K562 (cell line): Measurements from ENCODE around the gene ZBTB26. TPM values are rescaled to one million over a fixed set of nuclear protein-coding genes. Genes with fewer than 3 reads are reported as not detected.

Source experiments
- BRD9 ChIP-seq: fragments of 450-650 bp; IDR thresholded peaks from 2 replicates; pipeline ENCODE4 v1.6.1; 2018; ENCODE audit warnings: low read depth; ENCODE audit not compliant: partially characterized antibody
- COPS2 ChIP-seq: fragments of 450-650 bp; conservative IDR thresholded peaks from 2 replicates; pipeline ENCODE4 v1.6.1; 2016; ENCODE audit warnings: mild to moderate bottlenecking, moderate library complexity
- CSDE1 ChIP-seq, 2 experiments: fragments of 450-650 bp; IDR thresholded peaks; 2 replicates each; pipeline ENCODE4 v1.6.1; 2016; ENCODE audit warnings: mild to moderate bottlenecking in 1 of 2
- DPF2 ChIP-seq: fragments of 450-650 bp; IDR thresholded peaks from 2 replicates; pipeline ENCODE4 v1.6.1; 2016
- LCOR ChIP-seq: sonication (generic); formaldehyde crosslinking; IDR thresholded peaks from 2 replicates; pipeline ENCODE4 v1.8.0; 2022; ENCODE audit warnings: mild to moderate bottlenecking, missing genetic modification reagents
- NFATC3 ChIP-seq: fragments of 450-650 bp; IDR thresholded peaks from 2 replicates; pipeline ENCODE4 v1.6.1; 2017; ENCODE audit warnings: mild to moderate bottlenecking
- NFE2 ChIP-seq: IDR thresholded peaks from 2 replicates; pipeline ENCODE4 v1.6.1; 2014; ENCODE audit warnings: antibody characterized with exemption, low read depth
- POLR3G ChIP-seq: IDR thresholded peaks from 2 replicates; pipeline ENCODE4 v1.6.1; 2011; ENCODE audit not compliant: insufficient read length, insufficient replicate concordance; ENCODE audit errors: extremely low read depth
- PTTG1 ChIP-seq: fragments of 450-650 bp; IDR thresholded peaks from 2 replicates; pipeline ENCODE4 v1.6.1; 2016; ENCODE audit warnings: low read depth, mild to moderate bottlenecking, missing genetic modification characterization, missing compliant biosample characterization
- SMAD2 ChIP-seq: fragments of 150-350 bp; IDR thresholded peaks from 2 replicates; pipeline ENCODE4 v1.6.1; 2014; ENCODE audit warnings: low read depth, mild to moderate bottlenecking, low read length
- SRSF1 ChIP-seq: fragments of 200-400 bp; formaldehyde crosslinking; IDR thresholded peaks from 2 replicates; pipeline ENCODE4 v1.6.1; 2017; ENCODE audit warnings: mild to moderate bottlenecking, low read depth, low read length, moderate library complexity
- TGIF2 ChIP-seq: sonication (generic); formaldehyde crosslinking; IDR thresholded peaks from 2 replicates; pipeline ENCODE4 v1.8.1; 2022; ENCODE audit warnings: mild to moderate bottlenecking, missing genetic modification reagents, moderate library complexity
- ZNF384 ChIP-seq: IDR thresholded peaks from 2 replicates; pipeline ENCODE4 v1.6.1; 2012; ENCODE audit warnings: low read depth, low read length, improper control_type of control experiment
- polyA plus RNA-seq, 8 experiments: library from polyadenylated mRNA; depleted of rRNA in 4 of 8; stranded (reverse) in 5 of 8; unstranded in 3 of 8; fragments of >200 nt; fragmentation: Nextera tagmentation in 2 of 8; fragmentation: Illumina TruSeq in 1 of 8; extraction: Ambion mirVana in 2 of 8; extraction: Trizol in 1 of 8; gene quantifications; 2 replicates each; pipeline versions ENCODE4 v1.2.1 to v1.2.3, GENCODE V29; 2011 to 2014; ENCODE audit warnings: inconsistent platforms in 1 of 8, missing spikeins in 1 of 8
- total RNA-seq, 7 experiments: library from RNA; depleted of rRNA in 6 of 7; stranded (reverse); fragments of >200 nt in 6 of 7; fragmentation: Illumina TruSeq in 2 of 7; extraction: Trizol in 2 of 7; gene quantifications; 2 replicates each; pipeline versions ENCODE4 v1.2.1 to v1.2.3, GENCODE V29; 2011 to 2021; ENCODE audit warnings: low replicate concordance in 1 of 7
- TF ChIP-seq, protein P1 (sequence below): conservative IDR thresholded peaks from 2 replicates; pipeline ENCODE4 v1.6.1; 2011; ENCODE audit warnings: low read depth, mild to moderate bottlenecking, low read length; ENCODE audit not compliant: control insufficient read depth
- TF ChIP-seq, protein P2 (sequence below): sonication (generic); formaldehyde crosslinking; IDR thresholded peaks from 2 replicates; pipeline ENCODE4 v1.8.0; 2022; ENCODE audit warnings: mild to moderate bottlenecking, low read depth, missing genetic modification reagents
- TF ChIP-seq, protein P3 (sequence below): fragments of 250-450 bp; sonication (Bioruptor Pico); IDR thresholded peaks from 2 replicates; pipeline ENCODE4 v1.8.0; 2022; ENCODE audit warnings: inconsistent platforms
- TF ChIP-seq, protein P4 (sequence below): sonication (generic); formaldehyde crosslinking; IDR thresholded peaks from 2 replicates; pipeline ENCODE4 v1.8.0; 2023; ENCODE audit warnings: mild to moderate bottlenecking, missing genetic modification reagents
- TF ChIP-seq, protein P5 (sequence below): fragments of 450-650 bp; formaldehyde crosslinking; IDR thresholded peaks from 2 replicates; pipeline ENCODE4 v1.4.0; 2020; ENCODE audit warnings: mild to moderate bottlenecking, moderate library complexity

ZBTB26 gene
- total and polyA plus RNA-seq, 9 of the 15 experiments (the other 6 are each of a cell fraction or from before 2014, with no cell fraction given), result 2.4 to 20.7 (median 5.0) TPM

DNA sequence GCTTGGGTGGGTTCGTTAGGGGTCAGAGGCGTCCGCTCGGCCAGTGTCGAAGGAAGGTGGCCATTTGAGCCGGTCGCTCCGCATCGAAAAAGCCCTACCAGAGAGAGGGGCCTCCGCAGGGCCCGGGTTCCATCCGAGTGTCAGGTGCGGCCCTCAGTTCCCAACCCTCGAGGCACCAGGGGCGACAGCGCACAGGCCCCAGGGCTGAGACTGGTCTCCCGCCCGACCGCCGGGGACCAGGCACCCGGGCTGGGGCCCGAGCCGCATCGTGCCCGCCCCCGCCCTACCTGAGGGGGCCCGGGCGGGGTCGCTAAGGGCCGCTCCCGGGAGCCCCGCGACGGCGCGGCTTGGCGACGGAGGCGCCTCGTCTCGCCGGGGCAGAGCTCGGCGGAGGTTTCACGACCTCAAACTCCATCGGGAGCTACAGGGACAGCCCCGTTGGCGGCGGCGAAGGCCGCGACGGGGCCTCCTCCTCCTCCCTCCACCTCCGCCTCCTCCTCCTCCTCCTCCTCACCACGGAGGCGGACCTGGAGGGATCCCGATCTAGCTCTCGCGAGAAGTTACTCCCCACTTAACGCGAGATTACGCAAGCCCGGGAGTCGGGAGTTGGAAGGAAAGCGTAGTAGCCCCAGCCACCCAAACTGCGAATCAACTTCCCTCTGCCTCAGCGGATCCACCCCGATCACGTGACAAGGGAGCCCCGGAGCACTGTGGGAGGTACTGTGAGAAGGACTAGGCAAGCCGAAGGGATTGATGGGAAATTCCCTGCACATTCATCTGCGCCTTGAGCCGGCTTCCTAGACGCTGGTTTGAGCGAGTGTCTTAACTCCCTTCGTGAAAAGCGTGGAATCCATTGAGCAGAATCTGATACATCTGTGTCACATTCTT lies 26.2 kb downstream of the ZBTB26 start, which contains the start of gene RC3H2 (continued):
- TF ChIP-seq, protein P1, sequence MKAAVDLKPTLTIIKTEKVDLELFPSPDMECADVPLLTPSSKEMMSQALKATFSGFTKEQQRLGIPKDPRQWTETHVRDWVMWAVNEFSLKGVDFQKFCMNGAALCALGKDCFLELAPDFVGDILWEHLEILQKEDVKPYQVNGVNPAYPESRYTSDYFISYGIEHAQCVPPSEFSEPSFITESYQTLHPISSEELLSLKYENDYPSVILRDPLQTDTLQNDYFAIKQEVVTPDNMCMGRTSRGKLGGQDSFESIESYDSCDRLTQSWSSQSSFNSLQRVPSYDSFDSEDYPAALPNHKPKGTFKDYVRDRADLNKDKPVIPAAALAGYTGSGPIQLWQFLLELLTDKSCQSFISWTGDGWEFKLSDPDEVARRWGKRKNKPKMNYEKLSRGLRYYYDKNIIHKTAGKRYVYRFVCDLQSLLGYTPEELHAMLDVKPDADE, result 0 out of 2 replicates have a peak, but pooled peaks have one; percentile 33
- TF ChIP-seq, protein P2, sequence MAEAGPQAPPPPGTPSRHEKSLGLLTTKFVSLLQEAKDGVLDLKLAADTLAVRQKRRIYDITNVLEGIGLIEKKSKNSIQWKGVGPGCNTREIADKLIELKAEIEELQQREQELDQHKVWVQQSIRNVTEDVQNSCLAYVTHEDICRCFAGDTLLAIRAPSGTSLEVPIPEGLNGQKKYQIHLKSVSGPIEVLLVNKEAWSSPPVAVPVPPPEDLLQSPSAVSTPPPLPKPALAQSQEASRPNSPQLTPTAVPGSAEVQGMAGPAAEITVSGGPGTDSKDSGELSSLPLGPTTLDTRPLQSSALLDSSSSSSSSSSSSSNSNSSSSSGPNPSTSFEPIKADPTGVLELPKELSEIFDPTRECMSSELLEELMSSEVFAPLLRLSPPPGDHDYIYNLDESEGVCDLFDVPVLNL (CRISPR knock-in tag), result no peak
- no peak for TF ChIP-seq COPS2
- no peak for TF ChIP-seq ZNF384
- TF ChIP-seq LCOR (CRISPR knock-in tag), result peak; percentile 89; the same call in 1 of the 2 replicates
- TF ChIP-seq NFE2, result no peak; the same call in 1 of the 2 replicates
- TF ChIP-seq BRD9, result no peak
- no peak for TF ChIP-seq SRSF1
- TF ChIP-seq, protein P3, sequence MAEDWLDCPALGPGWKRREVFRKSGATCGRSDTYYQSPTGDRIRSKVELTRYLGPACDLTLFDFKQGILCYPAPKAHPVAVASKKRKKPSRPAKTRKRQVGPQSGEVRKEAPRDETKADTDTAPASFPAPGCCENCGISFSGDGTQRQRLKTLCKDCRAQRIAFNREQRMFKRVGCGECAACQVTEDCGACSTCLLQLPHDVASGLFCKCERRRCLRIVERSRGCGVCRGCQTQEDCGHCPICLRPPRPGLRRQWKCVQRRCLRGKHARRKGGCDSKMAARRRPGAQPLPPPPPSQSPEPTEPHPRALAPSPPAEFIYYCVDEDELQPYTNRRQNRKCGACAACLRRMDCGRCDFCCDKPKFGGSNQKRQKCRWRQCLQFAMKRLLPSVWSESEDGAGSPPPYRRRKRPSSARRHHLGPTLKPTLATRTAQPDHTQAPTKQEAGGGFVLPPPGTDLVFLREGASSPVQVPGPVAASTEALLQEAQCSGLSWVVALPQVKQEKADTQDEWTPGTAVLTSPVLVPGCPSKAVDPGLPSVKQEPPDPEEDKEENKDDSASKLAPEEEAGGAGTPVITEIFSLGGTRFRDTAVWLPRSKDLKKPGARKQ (CRISPR knock-in tag), result no peak
- TF ChIP-seq, protein P4, sequence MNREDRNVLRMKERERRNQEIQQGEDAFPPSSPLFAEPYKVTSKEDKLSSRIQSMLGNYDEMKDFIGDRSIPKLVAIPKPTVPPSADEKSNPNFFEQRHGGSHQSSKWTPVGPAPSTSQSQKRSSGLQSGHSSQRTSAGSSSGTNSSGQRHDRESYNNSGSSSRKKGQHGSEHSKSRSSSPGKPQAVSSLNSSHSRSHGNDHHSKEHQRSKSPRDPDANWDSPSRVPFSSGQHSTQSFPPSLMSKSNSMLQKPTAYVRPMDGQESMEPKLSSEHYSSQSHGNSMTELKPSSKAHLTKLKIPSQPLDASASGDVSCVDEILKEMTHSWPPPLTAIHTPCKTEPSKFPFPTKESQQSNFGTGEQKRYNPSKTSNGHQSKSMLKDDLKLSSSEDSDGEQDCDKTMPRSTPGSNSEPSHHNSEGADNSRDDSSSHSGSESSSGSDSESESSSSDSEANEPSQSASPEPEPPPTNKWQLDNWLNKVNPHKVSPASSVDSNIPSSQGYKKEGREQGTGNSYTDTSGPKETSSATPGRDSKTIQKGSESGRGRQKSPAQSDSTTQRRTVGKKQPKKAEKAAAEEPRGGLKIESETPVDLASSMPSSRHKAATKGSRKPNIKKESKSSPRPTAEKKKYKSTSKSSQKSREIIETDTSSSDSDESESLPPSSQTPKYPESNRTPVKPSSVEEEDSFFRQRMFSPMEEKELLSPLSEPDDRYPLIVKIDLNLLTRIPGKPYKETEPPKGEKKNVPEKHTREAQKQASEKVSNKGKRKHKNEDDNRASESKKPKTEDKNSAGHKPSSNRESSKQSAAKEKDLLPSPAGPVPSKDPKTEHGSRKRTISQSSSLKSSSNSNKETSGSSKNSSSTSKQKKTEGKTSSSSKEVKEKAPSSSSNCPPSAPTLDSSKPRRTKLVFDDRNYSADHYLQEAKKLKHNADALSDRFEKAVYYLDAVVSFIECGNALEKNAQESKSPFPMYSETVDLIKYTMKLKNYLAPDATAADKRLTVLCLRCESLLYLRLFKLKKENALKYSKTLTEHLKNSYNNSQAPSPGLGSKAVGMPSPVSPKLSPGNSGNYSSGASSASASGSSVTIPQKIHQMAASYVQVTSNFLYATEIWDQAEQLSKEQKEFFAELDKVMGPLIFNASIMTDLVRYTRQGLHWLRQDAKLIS (CRISPR knock-in tag), result 0 out of 2 replicates have a peak, but pooled peaks have one; percentile 11
- TF ChIP-seq TGIF2 (CRISPR knock-in tag), result no peak; the same call in 1 of the 2 replicates
- TF ChIP-seq POLR3G, result no peak
- no peak for TF ChIP-seq SMAD2
- TF ChIP-seq NFATC3, result no peak
- no peak for TF ChIP-seq CSDE1 (IDR thresholded peaks at IDR 0.05)
- no peak for TF ChIP-seq PTTG1
- TF ChIP-seq DPF2, result no peak
- TF ChIP-seq, protein P5, sequence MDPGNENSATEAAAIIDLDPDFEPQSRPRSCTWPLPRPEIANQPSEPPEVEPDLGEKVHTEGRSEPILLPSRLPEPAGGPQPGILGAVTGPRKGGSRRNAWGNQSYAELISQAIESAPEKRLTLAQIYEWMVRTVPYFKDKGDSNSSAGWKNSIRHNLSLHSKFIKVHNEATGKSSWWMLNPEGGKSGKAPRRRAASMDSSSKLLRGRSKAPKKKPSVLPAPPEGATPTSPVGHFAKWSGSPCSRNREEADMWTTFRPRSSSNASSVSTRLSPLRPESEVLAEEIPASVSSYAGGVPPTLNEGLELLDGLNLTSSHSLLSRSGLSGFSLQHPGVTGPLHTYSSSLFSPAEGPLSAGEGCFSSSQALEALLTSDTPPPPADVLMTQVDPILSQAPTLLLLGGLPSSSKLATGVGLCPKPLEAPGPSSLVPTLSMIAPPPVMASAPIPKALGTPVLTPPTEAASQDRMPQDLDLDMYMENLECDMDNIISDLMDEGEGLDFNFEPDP (CRISPR knock-in tag), result 0 out of 2 replicates have a peak, but pooled peaks have one; percentile 65
